Measurements from ENCODE around the gene CCDC3.

CCDC3 gene

DNA sequence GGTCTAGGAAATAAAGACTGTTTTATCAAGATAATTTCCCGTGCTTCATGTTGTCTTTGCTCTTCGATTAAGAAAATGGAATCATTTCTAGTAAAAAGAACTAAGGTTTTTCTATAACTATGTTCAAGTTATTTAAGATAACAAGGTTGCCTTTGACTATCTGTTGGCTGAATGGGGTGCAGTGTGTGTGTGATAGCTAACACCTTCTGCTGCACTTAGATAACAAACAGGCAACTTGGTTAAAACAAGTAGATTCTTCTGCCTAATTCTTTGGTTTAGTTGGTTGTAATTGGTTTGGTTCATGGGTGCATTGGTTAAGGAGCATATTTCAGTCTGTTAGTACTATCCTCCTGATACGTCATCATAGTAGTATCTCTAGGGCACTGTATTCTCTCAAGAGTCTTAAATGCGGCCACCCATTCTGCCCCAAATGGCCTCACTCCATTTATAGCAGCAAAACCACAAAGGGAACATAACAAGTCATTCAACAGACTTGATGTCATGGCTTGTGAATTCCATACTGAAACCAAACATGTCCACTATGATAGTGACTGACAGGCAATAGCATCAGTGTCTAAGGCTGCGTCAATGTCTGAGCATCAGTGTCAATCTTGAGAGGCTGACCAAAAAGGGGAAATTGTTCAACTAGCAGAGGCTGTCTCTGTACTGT is 55.7 kb downstream of the CCDC3 start:
- H3K4me3 ChIP-seq (ENCODE audit: low read depth, low read length) = no peak overlapping the region
- DNase-seq (ENCODE audit: low read depth) = no peak
- TF ChIP-seq, protein P1, sequence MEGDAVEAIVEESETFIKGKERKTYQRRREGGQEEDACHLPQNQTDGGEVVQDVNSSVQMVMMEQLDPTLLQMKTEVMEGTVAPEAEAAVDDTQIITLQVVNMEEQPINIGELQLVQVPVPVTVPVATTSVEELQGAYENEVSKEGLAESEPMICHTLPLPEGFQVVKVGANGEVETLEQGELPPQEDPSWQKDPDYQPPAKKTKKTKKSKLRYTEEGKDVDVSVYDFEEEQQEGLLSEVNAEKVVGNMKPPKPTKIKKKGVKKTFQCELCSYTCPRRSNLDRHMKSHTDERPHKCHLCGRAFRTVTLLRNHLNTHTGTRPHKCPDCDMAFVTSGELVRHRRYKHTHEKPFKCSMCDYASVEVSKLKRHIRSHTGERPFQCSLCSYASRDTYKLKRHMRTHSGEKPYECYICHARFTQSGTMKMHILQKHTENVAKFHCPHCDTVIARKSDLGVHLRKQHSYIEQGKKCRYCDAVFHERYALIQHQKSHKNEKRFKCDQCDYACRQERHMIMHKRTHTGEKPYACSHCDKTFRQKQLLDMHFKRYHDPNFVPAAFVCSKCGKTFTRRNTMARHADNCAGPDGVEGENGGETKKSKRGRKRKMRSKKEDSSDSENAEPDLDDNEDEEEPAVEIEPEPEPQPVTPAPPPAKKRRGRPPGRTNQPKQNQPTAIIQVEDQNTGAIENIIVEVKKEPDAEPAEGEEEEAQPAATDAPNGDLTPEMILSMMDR (IDR thresholded peaks at IDR 0.05; ENCODE audit: control insufficient read depth, extremely low read depth, insufficient read depth) = no peak

DNA sequence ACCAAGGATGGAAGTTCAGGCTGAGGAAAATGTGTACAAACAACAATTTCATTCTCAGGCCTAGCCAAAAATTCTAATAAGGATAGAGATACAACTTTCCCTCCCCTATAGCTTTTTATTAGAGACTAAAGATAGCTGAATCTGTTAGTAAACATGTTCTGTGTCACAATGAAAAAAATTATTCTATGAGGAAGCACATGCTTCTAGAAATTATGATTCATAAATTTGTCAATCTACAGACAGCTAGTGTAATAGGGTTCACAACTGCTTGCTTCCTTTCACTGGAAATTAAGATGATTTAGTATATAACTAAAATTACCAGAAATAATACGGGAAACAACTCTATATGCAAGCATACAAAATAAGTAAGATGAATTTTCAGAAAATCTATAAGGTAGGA is 56.6 kb downstream of the CCDC3 start:
- H3K4me3 ChIP-seq (ENCODE audit: low read depth, low read length) = no peak overlapping the region
- no peak for DNase-seq (ENCODE audit: low read depth)
- TF ChIP-seq, protein P1 (IDR thresholded peaks at IDR 0.05; ENCODE audit: control insufficient read depth, extremely low read depth, insufficient read depth) = no peak

DNA sequence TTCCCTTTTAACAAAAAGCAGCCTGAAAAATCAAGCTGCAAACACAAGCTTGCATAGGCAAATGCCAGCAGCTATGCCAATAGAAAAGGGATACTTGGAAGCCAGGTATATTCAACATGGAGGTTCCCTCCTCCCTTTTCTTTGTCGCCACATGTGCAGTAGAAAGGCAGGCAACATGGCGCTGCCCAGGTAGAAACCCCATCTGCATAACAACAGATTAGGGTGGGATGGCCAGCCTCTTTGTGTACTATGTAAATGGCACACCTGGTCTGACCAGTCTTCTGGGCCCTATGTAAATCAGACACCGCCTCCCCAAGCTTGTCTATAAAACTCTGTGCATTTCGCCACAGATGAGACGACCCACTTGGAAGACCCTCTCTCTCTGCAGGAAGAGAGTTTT is 58.1 kb downstream of the CCDC3 start:
- no peak overlapping the region for H3K4me3 ChIP-seq (ENCODE audit: low read depth, low read length)
- TF ChIP-seq, protein P1 (IDR thresholded peaks at IDR 0.05; ENCODE audit: control insufficient read depth, extremely low read depth, insufficient read depth) = no peak
- DNase-seq (ENCODE audit: low read depth) = no peak

DNA sequence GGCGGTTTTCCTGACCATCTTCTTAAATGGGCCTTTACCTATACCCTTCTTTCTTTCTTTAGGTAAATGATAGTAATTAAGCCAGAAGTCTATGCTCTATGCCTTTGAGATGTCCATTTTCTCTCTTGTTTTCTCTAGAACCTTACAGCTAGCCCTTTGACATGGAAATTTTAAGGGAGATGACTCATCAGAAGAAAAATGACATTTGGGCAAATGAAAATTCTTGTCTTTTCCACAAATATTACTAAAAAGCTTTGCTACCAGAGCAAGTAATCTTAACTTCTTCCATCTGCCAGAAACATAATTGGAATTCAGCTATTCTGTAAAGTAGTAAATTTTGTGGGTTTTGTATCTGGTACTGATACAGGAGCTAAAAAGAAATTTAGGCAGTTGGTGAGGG is 59.5 kb downstream of the CCDC3 start:
- no peak for DNase-seq (ENCODE audit: low read depth)
- H3K4me3 ChIP-seq (ENCODE audit: low read depth, low read length) = no peak overlapping the region
- TF ChIP-seq, protein P1 (IDR thresholded peaks at IDR 0.05; ENCODE audit: control insufficient read depth, extremely low read depth, insufficient read depth) = no peak

DNA sequence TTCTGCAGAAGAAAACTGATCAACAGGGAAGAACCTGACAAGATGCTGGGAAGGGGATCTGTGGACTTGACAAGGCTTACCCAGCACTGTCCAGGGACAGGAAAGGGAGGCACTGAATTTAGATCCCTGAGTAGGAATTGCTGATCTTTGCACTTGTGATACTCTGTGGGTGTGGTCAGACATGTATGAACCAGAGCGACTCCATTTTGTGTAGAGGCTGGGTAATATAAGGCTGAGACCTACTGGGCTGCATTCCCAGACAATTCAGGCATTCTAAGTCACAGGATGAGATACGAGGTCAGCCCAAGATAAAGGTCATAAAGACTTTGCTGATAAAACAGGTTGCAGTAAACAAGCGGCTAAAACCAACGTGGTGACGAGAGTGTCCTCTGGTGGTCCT is 60.7 kb downstream of the CCDC3 start:
- TF ChIP-seq, protein P1 (IDR thresholded peaks at IDR 0.05; ENCODE audit: control insufficient read depth, extremely low read depth, insufficient read depth) = no peak
- DNase-seq (ENCODE audit: low read depth) = no peak
- no peak overlapping the region for H3K4me3 ChIP-seq (ENCODE audit: low read depth, low read length)

DNA sequence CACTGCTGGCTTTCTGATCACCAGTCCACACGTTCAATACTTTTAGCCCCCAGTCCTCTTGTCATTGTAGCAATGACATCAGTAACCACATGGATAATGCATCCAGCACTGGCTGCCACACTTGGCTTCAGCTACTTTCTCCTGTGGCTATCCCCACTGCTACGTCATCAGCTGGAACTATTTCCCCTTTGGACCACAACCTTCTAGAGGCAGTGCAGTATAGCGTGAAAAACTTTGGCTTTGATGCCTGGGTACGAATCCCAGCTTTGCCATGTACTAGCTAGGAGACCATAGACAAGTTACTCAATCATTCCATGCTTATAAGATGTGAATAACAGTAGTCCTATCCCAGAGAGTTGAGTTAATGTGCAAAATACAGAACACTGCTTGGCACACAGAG is 63.2 kb downstream of the CCDC3 start:
- TF ChIP-seq, protein P1 (IDR thresholded peaks at IDR 0.05; ENCODE audit: control insufficient read depth, extremely low read depth, insufficient read depth) = no peak
- no peak overlapping the region for H3K4me3 ChIP-seq (ENCODE audit: low read depth, low read length)
- DNase-seq (ENCODE audit: low read depth) = no peak

DNA sequence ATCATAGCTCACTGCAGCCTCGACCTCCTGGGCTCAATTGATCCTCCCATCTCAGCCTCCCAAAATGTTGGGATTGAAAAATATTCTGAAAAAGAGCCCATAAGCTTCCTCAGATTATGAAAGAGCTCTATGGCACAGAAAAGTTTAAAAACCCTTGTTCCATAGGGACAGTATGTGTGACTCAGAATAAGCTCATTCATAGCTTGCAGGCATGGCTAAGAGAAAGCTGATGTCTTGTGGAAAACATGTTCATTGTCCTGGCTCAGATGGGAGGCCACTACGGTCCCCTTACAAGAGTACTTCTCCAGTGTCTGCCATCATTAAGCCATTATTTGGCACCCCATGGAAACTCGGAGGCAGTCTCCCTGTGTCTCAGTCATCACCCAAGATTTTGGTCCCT is 64.0 kb downstream of the CCDC3 start:
- TF ChIP-seq, protein P1 (IDR thresholded peaks at IDR 0.05; ENCODE audit: control insufficient read depth, extremely low read depth, insufficient read depth) = no peak

More for the DNA sequence above, 64.0 kb downstream of the CCDC3 start:
- H3K4me3 ChIP-seq (ENCODE audit: low read depth, low read length) = no peak overlapping the region
- DNase-seq (ENCODE audit: low read depth) = no peak
